Measurements from ENCODE around the gene TMEM147. TPM values are rescaled to one million over a fixed set of nuclear protein-coding genes. Genes with fewer than 3 reads are reported as not detected.

Gene TMEM147
- total RNA-seq, 1 donor from 2014 or later: 69.3 TPM

DNA sequence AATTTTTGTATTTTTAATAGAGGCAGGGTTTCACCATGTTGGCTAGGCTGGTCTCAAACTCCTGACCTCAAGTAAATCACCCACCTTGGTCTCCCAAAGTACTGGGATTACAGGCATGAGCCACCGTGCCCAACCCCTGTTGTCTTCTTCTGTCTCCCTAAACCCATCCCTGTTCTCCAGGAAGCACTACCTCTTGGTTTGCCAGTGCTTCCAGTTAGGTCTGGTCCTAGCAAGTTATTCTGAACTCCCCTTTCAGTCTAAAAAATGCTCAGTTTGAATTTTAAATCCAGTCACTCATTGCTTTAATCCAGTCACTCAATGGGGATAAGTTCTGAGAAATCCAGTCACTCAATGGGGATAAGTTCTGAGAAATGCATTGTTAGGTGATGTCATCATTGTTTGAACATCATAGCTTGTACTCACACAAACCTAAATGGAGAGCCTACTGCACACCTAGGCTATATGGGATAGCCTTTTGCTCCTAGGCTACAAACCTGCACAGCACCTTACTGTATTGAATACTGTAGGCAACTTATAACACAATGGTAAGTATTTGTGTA, 26.1 kb downstream of the TMEM147 start:
- Mint-ChIP-seq H3K27me3 (ENCODE audit: low read depth, unreplicated experiment) (peaks cover 44% of the 10 kb centered on the region), H3K9me3 (ENCODE audit: unreplicated experiment) (peaks cover 13% of the 10 kb centered on the region), H3K27ac (ENCODE audit: unreplicated experiment) (no peak overlapping the region), H3K4me1 (ENCODE audit: low read depth, unreplicated experiment) (no peaks in the 10 kb centered on the region), H3K4me3 (ENCODE audit: unreplicated experiment) (no peak overlapping the region), H3K36me3 (ENCODE audit: low read depth, unreplicated experiment) (no peaks in the 10 kb centered on the region)
- H3K9ac ChIP-seq (ENCODE audit: low read length): no peak overlapping the region
- H3K9me3 ChIP-seq (ENCODE audit: insufficient read depth, low read depth, low read length): peaks cover 6% of the 10 kb centered on the region
- no peak overlapping the region for H3K4me3 ChIP-seq (ENCODE audit: insufficient read depth, low read depth, low read length)
- H3K4me1 ChIP-seq (ENCODE audit: insufficient read depth, low read length): no peaks in the 10 kb centered on the region
- no peaks in the 10 kb centered on the region for H3K79me2 ChIP-seq (ENCODE audit: insufficient read depth, low read length)
- H3K27ac ChIP-seq (ENCODE audit: low read depth, low read length): no peak overlapping the region
- no peaks in the 10 kb centered on the region for H3K36me3 ChIP-seq (ENCODE audit: insufficient read depth, low read length)
- H2AFZ ChIP-seq (ENCODE audit: low read depth, low read length): no peak overlapping the region
- H3K27me3 ChIP-seq (ENCODE audit: insufficient read depth, low read length): no peaks in the 10 kb centered on the region
- DNase-seq (ENCODE audit: low read depth) (no peak), FAIRE-seq (no peak)
- no peaks in the 10 kb centered on the region for H4K20me1 ChIP-seq (ENCODE audit: insufficient read depth, low read length)
- TF ChIP-seq, protein P1, sequence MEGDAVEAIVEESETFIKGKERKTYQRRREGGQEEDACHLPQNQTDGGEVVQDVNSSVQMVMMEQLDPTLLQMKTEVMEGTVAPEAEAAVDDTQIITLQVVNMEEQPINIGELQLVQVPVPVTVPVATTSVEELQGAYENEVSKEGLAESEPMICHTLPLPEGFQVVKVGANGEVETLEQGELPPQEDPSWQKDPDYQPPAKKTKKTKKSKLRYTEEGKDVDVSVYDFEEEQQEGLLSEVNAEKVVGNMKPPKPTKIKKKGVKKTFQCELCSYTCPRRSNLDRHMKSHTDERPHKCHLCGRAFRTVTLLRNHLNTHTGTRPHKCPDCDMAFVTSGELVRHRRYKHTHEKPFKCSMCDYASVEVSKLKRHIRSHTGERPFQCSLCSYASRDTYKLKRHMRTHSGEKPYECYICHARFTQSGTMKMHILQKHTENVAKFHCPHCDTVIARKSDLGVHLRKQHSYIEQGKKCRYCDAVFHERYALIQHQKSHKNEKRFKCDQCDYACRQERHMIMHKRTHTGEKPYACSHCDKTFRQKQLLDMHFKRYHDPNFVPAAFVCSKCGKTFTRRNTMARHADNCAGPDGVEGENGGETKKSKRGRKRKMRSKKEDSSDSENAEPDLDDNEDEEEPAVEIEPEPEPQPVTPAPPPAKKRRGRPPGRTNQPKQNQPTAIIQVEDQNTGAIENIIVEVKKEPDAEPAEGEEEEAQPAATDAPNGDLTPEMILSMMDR (IDR thresholded peaks at IDR 0.05; ENCODE audit: insufficient read depth, low read depth, low read length): no peak
- no peak for TF ChIP-seq EZH2 (IDR thresholded peaks at IDR 0.05; ENCODE audit: insufficient read depth, low read length)
- H3K4me2 ChIP-seq (ENCODE audit: low read length): no peak overlapping the region

DNA sequence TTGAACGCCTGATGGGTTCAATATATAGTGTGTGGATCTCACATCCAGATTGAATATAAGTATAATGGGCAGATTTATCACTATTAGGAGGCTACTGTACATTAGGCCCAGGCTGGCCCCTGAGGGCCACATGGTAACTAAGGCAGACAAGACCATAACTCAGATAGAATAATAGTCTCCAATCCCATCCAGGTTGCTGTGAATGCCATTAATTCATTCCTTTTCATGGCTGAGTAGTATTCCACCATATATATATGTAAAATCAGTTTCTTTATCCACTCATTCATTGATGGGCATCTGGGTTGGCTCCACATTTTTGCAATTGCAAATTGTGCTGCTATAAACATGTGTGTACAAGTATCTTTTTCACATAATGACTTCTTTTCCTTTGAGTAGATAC, 32.5 kb downstream of the TMEM147 start:
- Histone ChIP-seq H3K79me2 (ENCODE audit: insufficient read depth, low read length) (no peaks in the 10 kb centered on the region), H3K27ac (ENCODE audit: low read depth, low read length) (no peak overlapping the region), H3K9ac (ENCODE audit: low read length) (no peak overlapping the region), H2AFZ (ENCODE audit: low read depth, low read length) (no peak overlapping the region), H3K27me3 (ENCODE audit: insufficient read depth, low read length) (no peaks in the 10 kb centered on the region), H3K4me2 (ENCODE audit: low read length) (no peak overlapping the region), H3K4me1 (ENCODE audit: insufficient read depth, low read length) (no peaks in the 10 kb centered on the region), H3K9me3 (ENCODE audit: insufficient read depth, low read depth, low read length) (peaks cover 10% of the 10 kb centered on the region), H3K4me3 (ENCODE audit: insufficient read depth, low read depth, low read length) (no peak overlapping the region), H3K36me3 (ENCODE audit: insufficient read depth, low read length) (no peaks in the 10 kb centered on the region), H4K20me1 (ENCODE audit: insufficient read depth, low read length) (no peaks in the 10 kb centered on the region)
- Mint-ChIP-seq H3K9me3 (ENCODE audit: unreplicated experiment) (peaks cover 23% of the 10 kb centered on the region), H3K27me3 (ENCODE audit: low read depth, unreplicated experiment) (peaks cover 32% of the 10 kb centered on the region), H3K36me3 (ENCODE audit: low read depth, unreplicated experiment) (no peaks in the 10 kb centered on the region), H3K4me3 (ENCODE audit: unreplicated experiment) (no peak overlapping the region), H3K4me1 (ENCODE audit: low read depth, unreplicated experiment) (no peaks in the 10 kb centered on the region), H3K27ac (ENCODE audit: unreplicated experiment) (no peak overlapping the region)
- DNase-seq (ENCODE audit: low read depth) (no peak), FAIRE-seq (no peak)
- no peak for TF ChIP-seq EZH2 (IDR thresholded peaks at IDR 0.05; ENCODE audit: insufficient read depth, low read length)
- TF ChIP-seq, protein P1 (IDR thresholded peaks at IDR 0.05; ENCODE audit: insufficient read depth, low read depth, low read length): no peak

DNA sequence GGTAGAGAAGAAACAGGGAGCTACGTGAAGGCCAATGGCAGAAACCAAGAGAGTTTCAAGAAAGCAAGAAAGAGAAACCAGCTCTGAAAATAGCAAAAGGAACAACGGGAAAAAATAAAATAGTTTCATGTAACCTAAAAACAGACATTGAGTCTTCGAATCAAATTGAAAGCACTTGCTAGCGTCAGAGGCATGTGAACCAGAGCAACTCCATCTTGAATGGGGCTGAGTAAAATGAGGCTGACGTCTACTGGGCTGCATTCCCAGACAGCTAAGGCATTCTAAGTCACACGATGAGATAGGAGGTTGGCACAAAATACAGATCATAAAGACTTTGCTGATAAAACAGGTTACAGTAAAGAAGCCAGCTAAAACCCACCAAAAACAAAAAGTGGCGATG, 33.3 kb downstream of the TMEM147 start:
- FAIRE-seq (no peak), DNase-seq (ENCODE audit: low read depth) (no peak)
- H3K27ac Mint-ChIP-seq (ENCODE audit: unreplicated experiment): no peak overlapping the region
- no peak overlapping the region for H3K27ac ChIP-seq (ENCODE audit: low read depth, low read length)
- H3K4me3 ChIP-seq (ENCODE audit: insufficient read depth, low read depth, low read length): no peak overlapping the region
- no peak overlapping the region for H3K4me2 ChIP-seq (ENCODE audit: low read length)
- peaks cover 29% of the 10 kb centered on the region for H3K27me3 Mint-ChIP-seq (ENCODE audit: low read depth, unreplicated experiment)
- H3K9me3 ChIP-seq (ENCODE audit: insufficient read depth, low read depth, low read length): peaks cover 10% of the 10 kb centered on the region
- H3K9ac ChIP-seq (ENCODE audit: low read length): no peak overlapping the region
- H4K20me1 ChIP-seq (ENCODE audit: insufficient read depth, low read length): no peaks in the 10 kb centered on the region
- H3K79me2 ChIP-seq (ENCODE audit: insufficient read depth, low read length): no peaks in the 10 kb centered on the region
- H2AFZ ChIP-seq (ENCODE audit: low read depth, low read length): no peak overlapping the region
- no peaks in the 10 kb centered on the region for H3K4me1 ChIP-seq (ENCODE audit: insufficient read depth, low read length)
- no peaks in the 10 kb centered on the region for H3K36me3 Mint-ChIP-seq (ENCODE audit: low read depth, unreplicated experiment)
- TF ChIP-seq EZH2 (IDR thresholded peaks at IDR 0.05; ENCODE audit: insufficient read depth, low read length): no peak
- TF ChIP-seq, protein P1 (IDR thresholded peaks at IDR 0.05; ENCODE audit: insufficient read depth, low read depth, low read length): no peak
- no peak overlapping the region for H3K4me3 Mint-ChIP-seq (ENCODE audit: unreplicated experiment)
- no peaks in the 10 kb centered on the region for H3K4me1 Mint-ChIP-seq (ENCODE audit: low read depth, unreplicated experiment)
- H3K27me3 ChIP-seq (ENCODE audit: insufficient read depth, low read length): no peaks in the 10 kb centered on the region
- H3K36me3 ChIP-seq (ENCODE audit: insufficient read depth, low read length): no peaks in the 10 kb centered on the region
- H3K9me3 Mint-ChIP-seq (ENCODE audit: unreplicated experiment): peaks cover 21% of the 10 kb centered on the region
